Right hindlimb (tissue), 1 donor: ENCODE results near the gene EIF4H.
"Not testable (repeated sequence)": the region's sequence is repeated elsewhere in the genome, so short reads cannot be mapped to it uniquely, and the experiment has no call there.

Experiments
- DNase-seq: peaks from one replicate; pipeline ENCODE4 v3.0.0-alpha.2; 2018

The EIF4H gene

GRCh38 chr7:74176555-74176954 lies 2.4 kb downstream of the EIF4H start:
- DNase-seq = no peak

DNA sequence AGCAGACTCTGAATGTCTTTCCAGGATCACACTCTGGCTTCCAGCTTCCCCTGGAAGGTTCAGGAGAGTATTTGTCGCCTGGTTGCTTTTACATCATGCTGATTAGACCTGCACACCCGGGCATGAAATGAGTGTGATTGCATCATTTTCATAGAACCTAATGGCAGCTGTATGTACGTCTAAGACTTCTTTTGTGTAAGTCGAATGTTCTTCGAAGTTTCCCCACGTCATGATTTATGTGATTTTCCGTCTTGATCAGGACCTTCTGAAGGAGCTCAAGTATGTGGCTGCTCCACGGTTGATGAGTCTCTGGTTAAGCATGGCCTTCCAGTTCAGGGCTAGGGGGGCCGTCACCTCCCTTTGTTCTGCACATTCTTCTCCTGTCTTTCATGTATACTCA lies 4.5 kb downstream of the EIF4H start:
- no peak for DNase-seq

DNA sequence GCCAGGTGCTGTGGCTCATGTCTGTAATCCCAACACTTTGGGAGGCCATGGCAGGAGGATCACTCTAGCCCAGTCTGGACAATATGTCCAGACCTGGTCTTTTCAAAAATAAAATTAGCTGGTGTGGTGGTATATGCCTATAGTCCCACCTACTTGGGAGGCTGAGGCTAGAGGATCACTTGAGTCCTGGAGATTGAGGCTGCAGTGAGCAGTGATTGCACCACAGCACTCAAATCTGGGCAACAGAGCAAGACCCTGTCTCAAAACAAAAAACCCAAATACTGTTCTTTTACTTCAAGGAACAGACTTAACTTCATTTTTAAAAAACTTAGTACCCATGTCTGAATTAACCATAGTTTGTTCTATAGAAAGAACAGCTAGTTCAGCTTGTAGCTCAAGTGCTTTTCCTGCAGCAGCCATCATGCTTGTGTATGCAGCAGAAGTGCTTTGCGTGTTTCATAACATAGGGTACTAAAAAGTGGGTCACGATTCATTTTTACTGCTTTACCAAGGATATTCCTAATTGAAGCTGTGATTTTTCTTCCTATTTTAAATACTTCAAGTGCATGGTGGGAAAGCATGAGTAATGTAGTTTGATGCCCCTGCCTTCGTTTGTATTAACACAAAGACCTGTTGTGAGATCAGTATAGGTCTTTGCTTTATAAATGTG lies 5.9 kb downstream of the EIF4H start:
- no peak for DNase-seq

- no peak for DNase-seq
These were observed 6.7 kb downstream of the EIF4H start for GRCh38 chr7:74180866-74181265.

GRCh38 chr7:74181821-74182220 lies 7.7 kb downstream of the EIF4H start:
- no peak for DNase-seq

GRCh38 chr7:74182453-74183090 lies 8.4 kb downstream of the EIF4H start:
- DNase-seq = no peak

DNA sequence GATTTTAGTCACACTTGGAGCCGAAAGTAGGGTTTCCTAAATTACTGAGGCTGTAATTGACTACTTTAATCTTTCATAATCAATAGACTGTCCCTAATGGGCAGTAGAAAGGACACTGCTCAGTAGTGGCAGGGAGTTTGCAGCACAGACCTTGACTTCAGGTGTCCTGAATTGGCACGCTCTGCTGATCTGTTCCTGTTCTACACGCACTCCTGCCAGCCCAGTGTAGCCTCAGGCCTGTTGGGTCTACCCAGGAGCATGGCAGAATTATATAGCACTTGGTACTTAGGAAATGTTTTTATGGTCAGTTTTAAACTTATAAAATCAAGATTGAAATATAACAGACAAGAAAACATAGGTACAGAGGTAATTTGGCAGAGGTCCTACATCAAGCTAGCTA lies 9.0 kb downstream of the EIF4H start:
- DNase-seq = no peak

DNA sequence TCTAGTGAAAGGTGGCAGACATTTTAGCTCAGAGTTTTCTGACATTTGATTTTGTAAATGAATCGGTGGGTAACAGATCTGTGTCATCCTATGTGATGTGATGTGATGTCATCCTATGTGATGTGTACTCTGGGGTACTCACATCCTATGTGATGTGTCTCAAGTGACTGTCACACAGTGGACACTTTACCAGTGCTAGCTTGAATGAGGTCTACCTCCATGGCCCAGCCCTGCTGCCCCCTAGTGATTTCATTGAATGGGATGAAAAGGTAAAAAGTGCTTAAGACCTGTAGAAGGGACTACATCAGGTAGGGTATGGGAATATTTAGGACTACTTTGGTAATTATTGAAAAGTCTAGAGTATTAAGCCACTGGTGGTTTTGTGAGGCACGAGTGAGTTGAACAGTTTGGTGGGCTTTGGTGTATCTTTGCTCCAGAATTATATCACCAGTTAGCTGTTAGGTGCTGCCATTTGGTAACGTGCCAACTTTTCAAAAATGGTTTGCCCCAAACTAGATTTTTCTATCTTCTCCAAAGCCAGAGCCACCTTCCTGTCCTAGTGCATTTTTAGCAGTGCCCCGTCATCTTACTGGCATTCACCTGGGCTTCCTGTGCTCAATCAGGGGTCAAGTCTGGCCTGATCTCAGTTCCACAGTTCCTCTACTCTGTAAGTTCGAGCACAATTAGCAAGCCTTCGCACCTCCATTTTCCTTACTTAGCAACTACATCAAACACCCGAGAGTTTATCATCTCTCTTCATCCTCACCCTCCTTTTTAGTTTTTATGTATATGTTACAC lies 9.7 kb downstream of the EIF4H start:
- DNase-seq = no peak

DNA sequence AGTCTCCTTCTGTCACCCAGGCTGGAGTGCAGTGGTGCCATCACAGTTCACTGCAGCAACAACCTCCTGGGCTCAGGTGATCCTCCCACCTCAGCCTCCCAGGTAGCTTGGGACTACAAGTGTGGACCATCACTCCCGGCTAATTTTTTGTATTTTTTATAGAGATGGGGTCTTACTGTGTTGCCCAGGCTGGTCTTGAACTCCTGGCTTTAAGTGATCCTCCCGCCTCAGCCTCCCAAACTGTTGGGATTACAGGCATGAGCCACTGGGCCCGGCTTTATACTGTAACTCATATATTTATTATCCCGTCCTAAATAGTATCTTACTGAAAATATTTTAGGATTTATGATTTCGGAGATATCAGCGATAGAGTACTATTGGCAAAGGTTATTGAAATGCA lies 10.9 kb downstream of the EIF4H start:
- DNase-seq = no peak

GRCh38 chr7:74185636-74186035 lies 11.5 kb downstream of the EIF4H start:
- DNase-seq = no peak

- no peak for DNase-seq
These were observed 13.9 kb downstream of the EIF4H start for GRCh38 chr7:74187915-74188675.

- DNase-seq = no peak
These were observed 16.1 kb downstream of the EIF4H start for GRCh38 chr7:74190259-74190658.

DNA sequence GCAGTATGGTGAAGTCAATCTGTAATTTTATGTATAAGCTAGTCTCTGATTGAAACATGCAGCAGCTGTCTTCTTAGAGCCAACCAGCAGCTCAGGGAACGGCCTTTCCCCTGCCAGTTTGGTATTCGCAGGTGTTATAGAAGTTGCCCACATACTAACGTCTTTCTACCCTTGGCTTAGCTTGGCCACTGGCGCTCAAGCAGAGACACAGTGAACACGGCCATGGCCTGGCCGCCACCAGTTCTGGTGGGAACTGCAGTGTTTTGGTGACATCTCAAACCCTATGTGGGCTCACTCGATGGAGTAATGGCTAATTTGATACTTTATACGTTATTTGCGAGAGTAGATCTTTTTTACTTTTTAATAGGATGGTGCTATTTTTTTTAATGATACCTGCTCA lies 17.1 kb downstream of the EIF4H start:
- DNase-seq = no peak

DNA sequence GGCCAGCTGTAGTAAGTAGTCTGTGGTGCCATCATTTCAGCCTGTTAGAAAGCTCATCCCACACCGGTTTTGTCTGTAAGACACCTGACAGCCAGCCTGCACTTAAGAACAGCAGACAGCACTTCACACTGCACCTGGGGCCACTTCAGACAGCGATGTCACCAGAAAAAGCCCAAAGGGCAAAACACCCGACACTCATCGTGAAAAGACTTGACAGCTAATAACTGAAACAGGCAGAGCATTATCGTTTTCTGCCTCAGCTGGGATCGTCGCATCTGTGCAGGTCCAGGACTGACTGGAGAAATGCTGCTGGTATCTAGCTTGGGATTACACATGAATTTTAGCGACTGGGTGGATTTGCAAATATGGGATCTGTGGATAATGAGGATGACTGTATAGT lies 18.9 kb downstream of the EIF4H start:
- no peak for DNase-seq

GRCh38 chr7:74193913-74194312 lies 19.8 kb downstream of the EIF4H start:
- no peak for DNase-seq

GRCh38 chr7:74194686-74195085 lies 20.5 kb downstream of the EIF4H start:
- no peak for DNase-seq

DNA sequence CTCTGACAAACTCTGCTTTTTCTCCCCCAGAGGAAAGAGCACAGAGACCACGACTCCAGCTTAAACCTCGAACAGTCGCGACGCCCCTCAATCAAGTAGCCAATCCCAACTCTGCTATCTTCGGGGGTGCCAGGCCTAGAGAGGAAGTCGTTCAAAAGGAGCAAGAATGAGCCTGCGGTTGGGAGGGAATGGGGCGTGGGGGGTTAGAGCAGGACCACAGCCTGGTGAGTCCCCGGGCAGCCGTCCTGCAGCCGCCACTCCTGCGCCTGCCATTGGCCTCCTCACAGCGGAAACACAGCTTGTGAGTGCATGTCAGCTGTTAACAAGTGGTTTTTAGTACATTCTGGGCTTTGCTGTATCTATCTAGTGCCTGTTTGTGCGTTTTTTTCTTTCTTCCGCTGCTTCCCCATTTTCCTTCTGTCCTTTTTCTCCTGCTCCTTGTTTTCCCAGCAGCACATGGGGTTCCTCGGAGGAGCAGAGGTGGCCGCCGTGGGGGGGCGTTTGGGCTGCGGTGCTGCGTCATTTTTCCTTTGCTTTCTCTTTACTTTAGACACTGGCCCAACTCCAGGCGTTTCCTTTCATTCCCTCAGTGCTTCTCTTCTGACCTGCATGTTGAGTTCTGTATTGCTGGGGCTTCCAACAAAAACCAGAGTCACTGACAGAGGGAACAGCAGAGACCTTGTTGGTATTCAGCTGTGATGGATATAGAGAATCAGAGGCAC lies 21.1 kb downstream of the EIF4H start:
- not testable (repeated sequence) for DNase-seq

GRCh38 chr7:74195968-74196654 lies 22.0 kb downstream of the EIF4H start:
- not testable (repeated sequence) for DNase-seq

- no peak for DNase-seq
These were observed 23.4 kb downstream of the EIF4H start for GRCh38 chr7:74197449-74198124.

- no peak for DNase-seq
These were observed 25.6 kb downstream of the EIF4H start for GRCh38 chr7:74199551-74200355.
